ENCODE data around the gene WFIKKN1. TPM values are rescaled to one million over a fixed set of nuclear protein-coding genes. Genes with fewer than 3 reads are reported as not detected.

Gene WFIKKN1
- total and polyA plus RNA-seq, 2 of the 4 experiments (the other 2 are of a cell fraction) = 0.10 TPM; not detected in 1

- Histone ChIP-seq H2BK15ac (ENCODE audit: low read depth, low read length) (no peak overlapping the region), H2AK9ac (replicated peaks; ENCODE audit: low read depth, low read length, poor library complexity) (no peak overlapping the region), H3K23ac (ENCODE audit: low read depth, low read length) (no peak overlapping the region), H3K56ac (ENCODE audit: extremely low read depth, insufficient read depth, low read length) (no peak overlapping the region), H3K27me3 (ENCODE audit: control insufficient read depth, insufficient read depth, low read length) (no peaks in the 10 kb centered on the region), H4K20me1 (ENCODE audit: insufficient read depth, low read length) (peaks cover 17% of the 10 kb centered on the region), H3K4me2 (ENCODE audit: low read depth, low read length) (no peak overlapping the region), H3K9ac (ENCODE audit: low read depth, low read length) (no peak overlapping the region), H3K18ac (ENCODE audit: low read depth, low read length) (no peak overlapping the region), H4K8ac (ENCODE audit: low read depth in 2 of 2, low read length in 2 of 2) (no peak overlapping the region), H2BK120ac (ENCODE audit: low read depth, low read length) (no peak overlapping the region), H3K4me1 (ENCODE audit: control insufficient read depth, insufficient read depth, low read length) (no peaks in the 10 kb centered on the region), H3K14ac (replicated peaks; ENCODE audit: low read depth, low read length) (no peak overlapping the region), H2AFZ (replicated peaks; ENCODE audit: low read length, poor library complexity) (no peak overlapping the region), H3K4me3 (ENCODE audit: insufficient read depth, low read depth, low read length) (no peak overlapping the region), H3K27ac (ENCODE audit: insufficient read depth, low read length) (no peak overlapping the region), H2AK5ac (ENCODE audit: low read depth, low read length) (no peak overlapping the region), H3K9me3 (ENCODE audit: control insufficient read depth, insufficient read depth, low read length) (no peaks in the 10 kb centered on the region; the same call in 1 of the 2 replicates), H4K91ac (ENCODE audit: insufficient read depth, low read depth, low read length) (no peak overlapping the region), H2BK20ac (ENCODE audit: low read depth, low read length) (no peak overlapping the region), H4K5ac (ENCODE audit: low read depth, low read length) (no peak overlapping the region), H3K9me1 (ENCODE audit: insufficient read depth, low read length) (peaks cover 3% of the 10 kb centered on the region; the same call in 1 of the 2 replicates), H3K79me1 (ENCODE audit: low read depth in 1 of 2, low read length in 2 of 2) (peaks cover 12 to 37% of the 10 kb centered on the region in 2 experiments), H2BK5ac (ENCODE audit: low read depth, low read length, poor library complexity, severe bottlenecking) (no peak overlapping the region), H3K36me3 (ENCODE audit: control insufficient read depth, insufficient read depth, low read length) (no peaks in the 10 kb centered on the region), H3K4ac (ENCODE audit: low read depth, low read length) (no peak overlapping the region)
- in situ Hi-C loops (cut with MboI; ENCODE audit: low sequenced_read_pairs) (no loop called here), dilution Hi-C loops (cut with HindIII; ENCODE audit: low sequenced_read_pairs, unreplicated experiment) (no loop called here), intact Hi-C loops (cut with micrococcal nuclease) (no loop called here)
- DNase-seq (no peak), ATAC-seq (ENCODE audit: low read depth) (no peak)
- no TSS peak for BruUV-seq (replicated peaks)
- POLR2A ChIA-PET (ENCODE audit: unreplicated experiment) = no interaction called here
- 40% methylated on average over 1 of the region's 10 CpGs; no CpG with 5 or more reads in 1 of the 2 experiments for WGBS, 2 experiments (ENCODE audit: extremely low coverage in 2 of 2, insufficient read length in 1 of 2)
- TF ChIP-seq POLR2A (IDR thresholded peaks at IDR 0.05; ENCODE audit: low read depth, low read length) (no peak), CHD1 (IDR thresholded peaks at IDR 0.05; ENCODE audit: low read depth, low read length) (no peak), FOS (IDR thresholded peaks at IDR 0.05; ENCODE audit: low read depth, low read length) (no peak), ELK1 (IDR thresholded peaks at IDR 0.05; ENCODE audit: borderline replicate concordance, low read depth, low read length) (no peak), BHLHE40 (IDR thresholded peaks at IDR 0.05; ENCODE audit: low read depth, low read length) (no peak), NFE2L2 (IDR thresholded peaks at IDR 0.05; ENCODE audit: low read depth, low read length) (no peak), RFX5 (IDR thresholded peaks at IDR 0.05; ENCODE audit: low read depth, low read length) (no peak), CTCF (conservative IDR thresholded peaks at IDR 0.05; ENCODE audit: low read depth, low read length) (no peak), RCOR1 (IDR thresholded peaks at IDR 0.05; ENCODE audit: insufficient replicate concordance, low read length) (no peak), CEBPB (IDR thresholded peaks at IDR 0.05; ENCODE audit: low read depth, low read length) (no peak)
- CTCF ChIA-PET = no interaction called here
Measured at GRCh38 chr16:608019-608418, 22.8 kb upstream of the WFIKKN1 start.
